Urothelium cell line (cell line): Measurements from ENCODE around the gene SESTD1.

Experiments
- DNase-seq: peaks from one replicate; pipeline ENCODE4 v3.0.0; 2011; ENCODE audit warnings: low spot score, mixed read lengths
- FAIRE-seq: peaks from 2 replicates; lab custom pipeline; 2011; peaks lifted over from hg19 to GRCh38; lab: Jason Lieb, UNC

Gene SESTD1

DNA sequence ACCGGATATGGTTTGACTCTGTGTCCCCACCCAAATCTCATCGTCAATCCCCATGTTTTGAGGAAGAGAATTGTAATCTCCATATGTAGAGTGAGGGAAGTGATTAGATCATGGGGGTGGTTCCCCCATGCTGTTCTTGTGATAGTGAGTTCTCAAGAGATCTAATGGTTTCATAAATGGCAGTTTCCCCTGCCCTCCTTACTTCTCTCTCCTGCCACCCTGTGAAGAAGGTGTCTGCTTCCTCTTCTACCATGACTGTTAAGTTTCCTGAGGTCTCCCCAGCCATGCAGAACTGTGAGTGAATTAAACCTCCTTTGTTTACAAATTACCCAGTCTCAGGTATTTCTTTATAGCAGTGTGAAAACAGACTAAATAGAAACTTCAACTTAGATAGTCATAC is 69.5 kb downstream of the SESTD1 start:
- FAIRE-seq (no peak), DNase-seq (no peak)

DNA sequence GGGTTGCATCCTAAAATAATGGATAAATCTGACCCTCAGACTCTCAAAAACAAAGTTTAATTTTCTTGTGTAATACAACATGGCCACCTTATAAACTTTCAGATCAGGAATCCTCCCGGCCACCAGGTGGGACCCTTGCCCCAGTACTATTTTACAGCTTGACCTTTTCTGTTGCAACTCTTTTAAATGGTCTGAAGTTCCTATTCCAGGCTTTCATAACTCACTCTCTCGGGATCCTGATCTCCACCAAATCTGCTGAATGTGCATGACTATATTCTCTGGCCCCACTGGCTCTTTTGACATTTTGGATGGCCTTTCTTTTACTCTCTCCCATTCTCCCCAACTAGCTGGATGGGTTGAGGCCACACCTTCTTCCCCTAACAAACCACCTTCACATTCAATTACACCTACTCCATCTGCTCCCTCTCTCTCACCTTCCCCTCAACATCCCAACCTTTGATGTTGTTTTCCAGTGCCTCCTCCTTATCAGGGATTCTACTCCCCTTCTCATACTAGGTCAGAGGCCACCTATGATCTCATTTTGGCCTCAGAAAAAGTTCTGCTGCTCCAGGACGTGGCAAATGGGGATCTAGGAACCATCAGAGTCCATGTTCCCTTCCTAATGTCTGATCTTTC is 70.8 kb downstream of the SESTD1 start:
- no peak for DNase-seq
- FAIRE-seq, result no peak

DNA sequence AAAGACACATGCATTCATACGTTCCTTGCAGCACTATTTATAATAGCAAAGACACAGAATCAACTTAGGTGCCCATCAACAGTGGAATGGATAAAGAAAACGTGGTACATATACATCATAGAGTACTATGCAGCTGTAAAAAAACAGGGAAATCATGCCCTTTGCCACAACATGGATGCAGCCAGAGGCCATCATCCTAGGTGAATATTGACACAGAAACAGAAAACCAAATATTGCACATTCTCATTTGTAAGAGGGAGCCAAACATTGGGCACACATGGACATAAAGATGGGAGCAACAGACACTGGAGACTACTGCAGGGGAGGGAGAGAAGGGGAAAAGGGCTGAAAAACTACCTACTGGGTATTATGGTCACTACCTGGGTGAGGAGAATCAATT is 73.5 kb downstream of the SESTD1 start:
- DNase-seq (no peak), FAIRE-seq (no peak)

DNA sequence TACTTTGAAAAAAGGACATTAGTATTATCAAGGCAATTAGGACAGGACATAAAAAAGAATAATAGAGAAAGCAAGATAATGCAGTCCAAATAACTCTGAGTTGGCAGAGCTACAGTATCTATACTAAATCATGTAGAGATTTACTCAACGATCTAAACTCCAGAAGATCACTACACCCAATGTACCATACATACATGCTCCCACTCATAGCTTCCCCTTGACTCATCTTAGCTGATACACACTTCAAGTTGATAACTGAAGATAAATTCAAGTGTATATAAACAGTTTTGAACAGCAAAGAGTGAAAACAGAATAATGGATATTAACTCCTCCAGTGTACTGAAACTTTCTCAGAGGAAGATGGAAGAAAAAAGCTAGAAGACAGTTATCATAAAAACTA is 78.5 kb downstream of the SESTD1 start:
- no peak for DNase-seq
- no peak for FAIRE-seq

DNA sequence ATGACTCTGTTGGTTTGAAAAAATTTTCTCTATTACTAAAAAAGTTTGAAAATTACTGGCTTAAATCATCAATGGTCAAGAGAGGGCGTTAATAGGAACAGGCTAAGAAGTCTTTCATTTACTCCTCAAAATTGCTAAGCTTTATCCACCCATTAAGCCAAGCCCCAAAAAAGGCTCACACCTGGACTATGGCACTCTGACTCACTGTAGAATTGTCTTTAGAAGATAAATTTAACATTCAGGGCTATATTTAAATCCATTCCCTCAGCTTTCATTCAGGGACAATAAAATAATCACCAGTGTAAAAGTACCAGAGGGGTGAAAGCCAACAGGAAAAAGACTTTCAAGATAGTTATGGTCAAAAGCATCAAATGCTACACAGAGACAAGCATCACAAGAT is 80.0 kb downstream of the SESTD1 start:
- no peak for DNase-seq
- FAIRE-seq, result no peak

DNA sequence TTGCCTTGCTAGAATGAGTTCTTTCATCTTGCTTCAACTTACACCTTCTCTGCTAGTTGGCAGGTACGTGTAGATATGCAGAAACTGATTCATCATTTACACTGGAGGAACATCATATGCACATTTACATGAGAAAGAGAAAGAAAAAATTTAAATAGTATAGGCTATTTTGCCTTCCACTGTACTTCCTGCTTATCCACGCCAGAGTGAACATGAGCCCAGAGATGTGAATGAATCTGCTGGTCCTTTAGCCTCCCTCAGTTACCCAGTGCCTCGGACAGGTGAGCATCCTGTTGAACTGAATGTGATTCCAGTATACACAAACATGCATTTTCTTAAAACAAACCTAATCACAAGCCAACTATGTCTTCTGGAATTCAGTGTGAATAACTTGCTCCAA is 83.6 kb downstream of the SESTD1 start:
- no peak for FAIRE-seq
- no peak for DNase-seq

DNA sequence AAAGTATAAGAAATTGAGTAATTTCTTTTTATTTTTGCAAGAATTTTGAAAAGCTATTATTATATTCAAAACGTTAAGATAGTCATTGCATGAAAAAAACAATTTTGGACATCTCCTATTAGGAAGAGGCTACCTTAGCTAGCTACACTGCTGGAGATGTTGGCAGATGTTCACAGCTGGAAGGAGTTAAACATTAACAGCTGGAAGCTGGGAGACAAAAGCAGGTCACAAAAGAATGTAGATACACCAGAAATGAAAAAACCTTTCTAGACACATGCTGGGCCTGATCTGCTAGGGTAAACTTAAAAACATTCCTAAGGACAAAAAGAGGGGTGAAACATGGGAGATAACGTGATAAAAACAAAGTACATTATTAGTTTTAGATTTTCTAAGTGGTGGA is 84.4 kb downstream of the SESTD1 start:
- DNase-seq (no peak), FAIRE-seq (no peak)

DNA sequence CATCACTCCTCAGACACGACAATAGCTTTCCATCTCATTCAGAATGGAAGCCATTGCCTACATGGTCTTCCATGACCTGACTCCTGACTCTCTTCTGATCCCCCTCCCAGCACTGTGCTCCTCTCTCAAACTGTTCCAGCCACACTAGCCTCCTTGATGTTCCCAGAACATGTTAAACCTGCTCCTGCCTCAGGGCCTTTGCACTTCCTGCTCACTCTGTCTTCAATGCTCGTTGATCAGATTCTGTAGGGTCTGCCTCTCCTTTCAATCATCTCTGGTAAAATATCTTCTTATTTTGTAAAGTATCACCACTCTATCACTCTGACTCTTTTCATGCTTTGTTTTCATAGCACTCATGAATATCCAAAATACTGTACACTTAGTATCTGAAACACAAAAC is 84.9 kb downstream of the SESTD1 start:
- FAIRE-seq, result no peak

DNA sequence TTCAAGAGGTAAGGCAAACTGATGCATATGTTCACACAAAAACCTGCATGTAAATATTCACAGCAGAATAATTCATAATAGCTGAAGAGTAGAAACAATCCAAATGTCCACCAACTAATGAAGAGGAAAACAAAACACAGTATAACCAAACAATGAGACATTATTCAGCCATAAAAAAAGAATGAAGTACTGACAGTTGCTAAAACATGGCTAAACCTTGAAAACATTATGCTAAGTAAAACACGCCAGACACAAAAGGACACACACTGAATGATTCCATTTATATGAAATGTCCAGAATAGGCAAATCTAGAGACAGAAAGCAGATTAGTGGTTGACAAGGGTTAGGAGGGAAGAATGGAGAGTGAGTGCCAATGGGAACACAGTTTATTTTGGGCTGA is 86.9 kb downstream of the SESTD1 start:
- FAIRE-seq, result no peak
- DNase-seq, result no peak

More for the DNA sequence above, 84.9 kb downstream of the SESTD1 start:
- no peak for DNase-seq

DNA sequence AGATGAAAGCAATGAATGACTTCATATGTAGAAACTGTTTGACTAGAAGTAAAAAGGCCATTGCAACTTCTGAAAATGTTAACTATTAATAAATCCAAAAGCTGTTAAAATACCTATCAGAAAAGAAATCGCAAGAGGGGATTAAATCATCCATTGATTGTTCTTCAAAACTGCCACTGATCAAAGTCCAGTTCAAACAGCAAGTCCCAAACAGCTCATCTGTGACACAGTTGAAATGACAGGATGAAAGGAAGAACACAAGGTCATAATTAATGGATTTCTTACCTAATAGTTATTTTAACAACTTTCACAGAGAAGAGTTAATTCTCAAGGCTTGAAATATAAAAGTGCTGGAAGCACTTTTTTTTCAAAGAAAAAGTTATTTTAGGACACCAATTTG is 90.4 kb downstream of the SESTD1 start:
- no peak for FAIRE-seq
- no peak for DNase-seq

DNA sequence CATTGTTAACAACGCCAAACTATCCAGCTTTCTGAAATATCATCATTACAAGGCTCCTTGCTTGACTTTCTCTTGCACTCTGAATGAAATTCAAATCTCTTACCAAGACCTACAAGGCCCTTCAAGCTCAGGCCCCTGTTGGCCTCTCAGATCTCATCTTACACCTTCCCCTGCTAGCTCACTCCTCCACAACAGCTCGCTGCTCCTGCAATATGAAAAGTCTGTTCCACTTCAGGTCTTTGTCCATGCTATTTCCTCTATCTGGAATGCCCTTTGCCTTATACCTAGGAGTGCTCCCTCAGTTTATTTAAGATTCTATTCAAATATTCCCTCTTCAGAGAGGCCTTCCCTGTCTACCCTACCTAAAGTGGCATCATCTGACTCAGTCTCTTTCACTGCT is 91.7 kb downstream of the SESTD1 start:
- DNase-seq, result no peak
- no peak for FAIRE-seq

DNA sequence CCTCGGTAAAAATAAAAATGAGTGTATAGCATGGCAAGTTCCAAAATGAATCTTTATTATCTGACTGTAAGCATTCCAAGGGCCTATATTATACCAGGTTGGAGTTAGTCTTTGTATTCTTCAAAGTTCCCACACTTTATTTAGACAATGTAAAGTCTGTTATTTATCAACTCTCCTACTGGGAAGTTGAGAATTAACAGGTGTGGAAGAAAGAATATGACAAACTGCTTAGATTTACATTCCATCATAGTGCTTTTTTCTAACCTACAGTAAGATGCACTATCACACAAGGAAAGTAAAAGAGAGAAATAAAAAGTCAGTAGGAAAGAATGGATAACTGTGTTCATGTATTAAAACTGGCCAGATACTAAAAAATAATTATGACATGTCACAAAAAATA is 93.3 kb downstream of the SESTD1 start:
- DNase-seq (no peak), FAIRE-seq (no peak)

DNA sequence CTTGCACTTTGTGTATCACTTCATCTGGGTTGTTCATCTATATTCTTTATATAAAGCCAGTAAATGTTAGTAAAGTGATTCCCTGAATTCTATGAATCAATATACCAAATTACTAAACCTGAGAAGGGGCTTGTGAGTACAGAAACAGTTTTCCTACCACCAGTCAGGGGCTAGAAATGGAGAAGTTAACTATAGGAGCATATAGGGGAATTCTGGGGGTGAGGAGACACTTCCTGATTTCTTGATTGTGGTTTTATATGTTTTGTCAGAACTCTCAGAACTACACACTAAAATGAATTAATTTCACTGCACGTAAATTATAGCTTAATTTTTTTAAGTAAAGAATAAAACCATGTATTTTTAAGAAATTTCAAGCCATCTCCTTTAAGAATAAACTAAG is 93.7 kb downstream of the SESTD1 start:
- DNase-seq (no peak), FAIRE-seq (no peak)

DNA sequence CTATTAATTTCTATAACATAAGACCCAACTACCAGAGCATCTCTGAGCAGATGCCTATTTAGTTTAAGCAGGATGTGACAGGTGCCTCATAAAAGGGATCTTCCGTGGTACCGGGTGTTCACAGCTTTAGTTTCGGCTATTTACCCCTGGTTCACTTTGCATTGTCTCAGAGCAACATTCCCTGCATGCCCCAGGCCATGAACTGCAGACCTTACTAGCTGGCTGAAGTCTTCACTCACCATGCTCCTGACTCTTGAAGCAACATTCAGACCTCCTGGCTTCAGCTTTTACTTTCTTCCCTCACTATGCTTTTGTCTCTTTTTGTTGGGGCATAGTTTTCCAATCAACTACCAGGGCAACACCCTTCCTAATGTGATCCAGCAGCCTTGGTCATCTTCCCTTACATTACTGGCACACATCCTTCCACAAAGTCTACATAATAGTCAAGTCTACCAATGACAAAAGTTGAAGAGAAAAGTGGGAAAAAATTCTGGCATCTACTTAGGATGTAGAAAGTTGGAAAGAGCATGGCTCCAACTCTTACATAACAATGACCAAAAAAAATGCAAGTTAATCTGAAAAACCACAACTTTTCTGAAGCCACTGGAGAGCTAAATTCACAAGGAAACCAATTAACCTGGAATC is 99.2 kb downstream of the SESTD1 start:
- no peak for FAIRE-seq
- DNase-seq, result no peak

DNA sequence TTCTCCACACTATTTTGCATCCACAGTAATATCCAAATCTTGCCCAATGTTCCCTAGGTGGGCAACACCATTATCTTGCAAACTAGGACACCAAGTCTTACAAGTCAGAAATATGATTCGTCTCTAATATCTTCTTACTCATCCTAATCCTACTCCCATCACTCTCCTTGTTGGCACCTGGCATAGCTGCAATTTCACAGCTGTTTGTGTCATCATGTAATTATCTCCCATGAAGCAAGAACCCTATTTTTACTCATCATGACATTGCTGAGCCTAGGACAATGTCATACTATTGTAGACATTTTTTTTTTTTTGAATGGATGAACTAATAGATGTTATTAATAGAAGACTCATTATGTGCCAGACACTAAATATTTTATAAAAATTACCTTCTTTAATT is 123.4 kb downstream of the SESTD1 start:
- DNase-seq, result no peak
- no peak for FAIRE-seq

DNA sequence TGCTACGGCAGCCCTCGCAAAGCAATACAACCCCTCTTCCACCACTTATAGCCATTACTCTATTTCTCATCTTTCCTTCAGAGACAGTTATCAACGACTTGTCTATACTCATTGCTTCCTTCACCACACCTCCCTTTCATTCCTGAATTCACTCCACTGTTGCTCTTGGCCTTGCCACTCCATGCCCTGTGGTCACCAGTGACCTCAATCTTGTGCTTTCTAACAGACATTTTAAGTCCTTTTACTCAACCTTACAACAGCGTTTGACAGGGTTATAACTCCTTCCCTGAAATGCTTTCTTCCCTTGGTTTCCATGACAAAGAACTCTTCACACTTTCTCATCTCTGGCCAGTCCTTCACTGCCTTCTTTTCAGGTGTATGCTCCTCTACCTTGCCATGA is 124.1 kb downstream of the SESTD1 start:
- DNase-seq, result no peak
- FAIRE-seq, result no peak

DNA sequence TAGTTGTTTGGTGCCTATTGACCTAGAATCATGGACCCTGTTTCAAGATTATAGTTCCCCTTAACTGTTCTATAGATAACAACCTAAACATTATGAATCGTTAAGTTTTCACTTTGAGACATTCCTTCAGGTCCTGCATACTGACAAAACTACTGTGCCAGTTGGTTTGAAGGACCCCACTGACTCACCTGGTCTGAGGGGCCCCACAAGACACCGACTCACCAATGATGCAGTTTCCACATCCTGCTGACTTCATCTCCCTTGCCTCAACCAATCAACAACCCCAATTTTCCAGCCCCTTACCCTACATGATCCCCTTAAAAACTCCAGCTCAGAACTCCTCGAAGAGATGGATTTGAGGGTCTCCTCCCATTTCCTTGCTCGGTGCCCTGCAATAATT is 125.1 kb downstream of the SESTD1 start:
- FAIRE-seq, result no peak
- no peak for DNase-seq

DNA sequence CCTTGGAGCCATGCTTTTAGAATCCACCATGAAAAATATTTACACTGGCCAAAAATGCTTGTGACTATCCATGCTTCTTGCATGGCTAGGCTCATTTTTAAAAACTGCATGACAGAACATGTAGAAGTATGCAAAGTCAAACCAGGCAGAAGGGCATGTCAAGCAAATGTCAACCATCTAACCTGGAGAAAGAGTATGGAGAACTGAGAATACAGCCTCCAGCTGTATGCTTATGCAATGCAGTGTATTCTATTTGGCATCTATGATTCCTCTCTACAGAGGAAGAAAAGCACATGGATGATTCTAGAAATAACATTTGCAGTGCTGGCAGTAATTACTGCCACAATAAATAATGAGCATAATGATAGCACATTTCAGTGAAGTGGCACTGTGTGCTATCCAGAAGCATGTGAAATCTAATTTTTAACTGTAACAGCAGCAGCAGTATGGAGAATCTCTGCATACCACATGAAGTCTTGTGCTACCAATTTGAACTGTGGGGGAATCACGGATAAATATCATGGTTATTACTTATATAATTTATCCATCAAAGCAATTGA is 127.4 kb downstream of the SESTD1 start:
- DNase-seq, result no peak
- no peak for FAIRE-seq

DNA sequence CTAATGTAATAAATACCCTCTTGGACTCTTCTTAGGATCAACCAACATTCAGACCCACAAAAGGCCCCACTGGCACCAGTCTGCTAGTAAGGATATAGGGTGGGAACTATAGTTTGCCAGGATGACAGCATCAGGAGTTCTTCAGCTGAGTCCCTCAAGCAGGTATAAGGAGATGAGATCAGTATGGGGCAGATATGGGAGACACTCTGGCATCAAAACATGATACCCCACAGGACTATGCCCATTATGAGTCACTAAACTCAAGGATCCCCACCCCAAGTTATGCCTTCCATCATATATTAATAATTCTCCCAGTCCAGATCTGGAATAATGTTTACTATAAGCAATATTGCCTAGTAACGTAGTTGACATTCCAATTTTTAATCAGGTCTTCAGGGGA is 131.6 kb downstream of the SESTD1 start:
- FAIRE-seq (no peak), DNase-seq (no peak)

DNA sequence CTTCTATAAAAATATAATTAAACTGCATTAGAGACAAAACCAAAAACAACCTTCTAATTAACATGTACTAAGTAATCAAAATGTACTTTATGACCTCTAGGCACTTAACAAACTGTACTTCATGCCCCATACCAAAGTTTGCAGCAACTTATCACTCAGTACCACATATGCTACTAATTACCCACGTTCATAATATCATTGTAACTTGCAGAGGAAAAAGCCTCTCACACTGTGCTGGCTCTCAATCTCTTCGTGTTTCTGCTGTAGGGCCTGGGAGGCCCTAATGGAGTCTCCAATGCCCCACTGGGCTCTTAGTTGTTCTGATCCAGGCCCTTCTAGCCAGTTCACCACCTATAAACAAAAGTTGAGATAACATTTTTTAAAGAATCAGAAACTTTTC is 132.6 kb downstream of the SESTD1 start:
- no peak for FAIRE-seq
- no peak for DNase-seq

DNA sequence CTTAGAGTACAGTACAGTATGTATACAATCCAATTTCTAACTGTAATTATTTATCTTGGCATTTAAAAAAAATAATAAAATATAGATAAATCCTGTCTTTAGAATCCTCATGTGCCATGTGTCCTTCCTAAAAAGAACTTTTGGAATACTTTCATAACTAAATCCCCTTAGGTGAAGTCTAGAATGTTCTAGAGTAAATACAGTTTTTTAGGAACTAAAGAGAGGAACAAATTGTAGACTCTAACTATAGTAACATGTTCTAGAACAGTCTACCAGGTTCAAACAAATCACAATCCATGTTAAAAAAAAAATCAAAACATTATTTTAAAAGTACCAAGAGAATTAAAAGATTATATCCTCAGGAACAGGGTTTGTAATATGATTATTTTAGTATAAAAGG is 134.1 kb downstream of the SESTD1 start:
- FAIRE-seq (no peak), DNase-seq (no peak)

DNA sequence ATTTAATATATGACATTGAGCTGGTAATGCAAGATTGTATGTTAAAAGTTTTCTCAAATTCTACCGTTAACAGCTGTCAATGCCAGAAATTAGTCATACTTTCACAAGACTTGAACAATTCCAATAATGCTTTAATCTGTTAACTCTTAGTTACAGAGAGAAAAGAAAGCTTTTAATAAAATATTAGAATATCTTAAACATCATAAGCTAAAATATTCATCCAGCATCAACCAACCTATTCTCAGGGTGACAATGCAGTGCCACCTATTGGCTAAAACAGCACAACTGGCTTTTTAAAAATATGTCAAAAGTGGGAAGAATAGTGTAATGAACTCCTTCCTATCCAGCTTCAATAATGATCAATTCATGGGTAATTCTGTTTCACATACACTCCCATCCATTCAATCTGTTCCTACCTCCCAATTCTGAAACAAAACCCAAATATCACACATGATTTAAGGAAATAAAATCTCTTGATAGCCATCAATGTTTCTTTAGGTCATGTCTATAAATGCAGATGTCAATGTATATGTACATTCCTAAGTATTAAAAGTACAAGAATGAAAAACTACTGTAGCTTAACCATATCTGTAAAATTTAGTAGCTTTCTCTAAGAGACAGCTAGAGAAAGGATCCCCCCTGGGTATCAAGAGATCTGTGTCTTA is 134.9 kb downstream of the SESTD1 start:
- FAIRE-seq (no peak), DNase-seq (peak; percentile 5)
